HG03460 (cell line): ENCODE measurements around the gene GXYLT2.
"Not testable (repeated sequence)": the region's sequence is repeated elsewhere in the genome, so short reads cannot be mapped to it uniquely, and the experiment has no call there.

Experiments used
- ATAC-seq: cut with Tn5 transposase; IDR thresholded peaks from one replicate; pipeline ENCODE4 v1.9.1; 2021; ENCODE audit not compliant: unreplicated experiment

GXYLT2 gene

DNA sequence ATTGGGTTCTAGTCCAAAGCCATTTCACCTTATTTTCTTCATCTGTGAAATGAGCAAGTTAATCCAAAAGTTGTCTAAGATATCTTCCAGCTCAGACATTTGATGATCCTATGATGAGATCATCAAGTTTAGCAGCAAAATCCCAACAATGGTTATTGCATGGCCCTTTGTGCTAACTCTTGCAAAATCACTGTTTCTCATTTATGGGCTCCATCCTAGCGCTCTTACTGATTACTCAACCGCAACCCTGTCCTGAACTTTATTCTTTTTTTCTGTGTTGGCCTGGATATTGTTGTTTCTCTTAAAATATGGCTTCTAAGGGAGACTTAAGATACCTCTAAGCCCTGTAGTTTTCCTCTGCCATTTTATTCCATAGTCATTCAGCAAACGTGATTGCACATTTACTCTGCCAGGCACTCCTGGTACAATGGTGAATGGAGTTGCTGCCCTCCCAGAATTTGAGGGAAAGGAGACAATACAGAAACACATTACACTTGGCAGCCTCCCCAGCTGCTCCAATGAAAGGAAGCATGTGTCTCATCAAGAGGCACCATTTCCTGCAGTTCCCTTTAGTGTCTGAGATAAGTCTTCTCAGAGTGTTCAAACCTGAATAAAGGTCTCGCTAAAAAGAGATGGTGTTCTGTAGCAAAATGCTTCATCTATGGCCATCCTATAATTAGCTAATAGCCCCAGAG lies 4.4 kb downstream of the GXYLT2 start:
- ATAC-seq: no peak

DNA sequence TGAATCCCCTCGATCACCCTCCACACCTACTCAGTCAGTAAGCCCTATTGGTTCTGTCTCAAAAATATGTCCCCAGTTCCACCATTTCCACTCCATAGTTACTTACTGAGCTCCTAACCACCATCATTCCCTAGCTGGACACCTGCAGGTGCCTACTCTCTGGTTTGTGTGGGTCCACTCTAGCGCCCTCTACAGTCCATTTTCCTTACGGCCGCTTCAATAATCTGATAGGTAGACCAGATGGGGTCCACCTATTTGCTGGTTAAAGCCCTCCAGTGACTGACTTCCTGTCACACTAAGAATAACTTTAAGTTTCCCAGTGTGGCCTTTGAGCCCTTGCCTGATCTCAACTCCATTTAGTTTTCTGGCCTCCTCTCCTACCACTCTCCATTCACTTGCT lies 5.0 kb downstream of the GXYLT2 start:
- ATAC-seq: no peak

- ATAC-seq: no peak
Measured at GRCh38 chr3:72894976-72895552, 7.2 kb downstream of the GXYLT2 start.

DNA sequence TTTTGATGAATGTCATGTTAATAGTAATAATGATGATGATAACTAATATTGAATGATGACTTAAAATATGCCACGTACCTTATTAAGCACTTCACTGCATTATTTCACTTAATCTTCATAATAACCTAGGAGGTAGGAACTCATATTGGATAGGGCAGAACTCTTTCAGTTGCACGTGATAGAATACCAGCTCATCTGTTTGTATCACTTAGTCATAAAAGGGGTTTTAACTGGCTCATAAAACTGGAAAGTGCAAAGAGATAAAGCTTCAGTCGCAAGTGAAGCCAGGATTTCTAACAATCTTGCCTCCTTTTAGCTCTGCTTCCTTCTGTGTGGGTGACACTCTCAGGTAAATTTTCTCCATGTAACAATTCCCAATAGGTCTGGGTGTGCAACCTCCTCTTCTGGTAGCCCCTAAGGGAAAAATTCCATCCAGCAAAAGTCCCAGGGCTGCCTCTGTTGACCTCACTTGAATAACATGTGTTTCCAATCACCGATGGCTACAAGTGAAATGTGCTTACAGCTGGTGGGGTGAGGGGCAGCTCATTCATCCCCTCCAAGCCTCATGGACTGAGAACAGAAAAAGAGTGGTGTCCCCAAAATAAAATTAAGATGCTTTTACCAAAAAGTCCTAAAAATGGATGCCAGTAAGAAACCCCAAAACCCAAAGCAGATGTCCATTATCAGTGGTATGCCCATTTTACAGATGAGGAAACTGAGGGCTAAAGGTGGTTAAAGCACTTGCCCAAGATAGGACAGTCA lies 9.3 kb downstream of the GXYLT2 start:
- ATAC-seq: no peak

DNA sequence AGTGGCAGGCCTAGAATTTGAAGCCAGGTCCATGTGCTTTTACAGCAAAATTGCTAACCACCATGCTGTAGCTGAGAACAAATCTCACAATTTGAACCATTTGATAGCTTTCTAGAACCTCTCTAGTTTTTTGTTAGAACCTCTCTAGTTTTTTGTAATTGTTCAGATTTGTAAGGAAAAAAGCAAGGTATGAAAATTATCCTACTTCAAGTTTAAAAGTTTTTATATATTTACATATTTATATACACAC lies 9.8 kb downstream of the GXYLT2 start:
- ATAC-seq: no peak

GRCh38 chr3:72899349-72899765 lies 11.5 kb downstream of the GXYLT2 start:
- no peak for ATAC-seq

DNA sequence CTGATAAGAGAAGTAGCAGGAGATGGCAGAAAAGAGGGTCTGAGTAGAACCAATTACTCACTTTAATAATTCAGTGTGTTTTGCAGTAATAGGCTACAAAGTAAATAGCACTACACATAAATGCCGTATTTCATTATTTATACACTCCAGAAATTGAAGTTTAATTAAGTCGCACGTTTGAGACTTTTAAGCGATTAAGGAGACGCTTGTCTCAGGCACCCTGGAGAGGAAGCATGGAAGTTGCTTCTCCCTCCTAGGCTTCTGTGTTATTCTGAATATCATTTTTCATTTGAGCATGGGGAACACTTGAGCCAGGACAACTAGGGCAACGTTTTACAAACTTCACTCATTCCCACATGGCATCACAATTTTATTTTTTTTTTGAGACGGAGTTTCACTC lies 12.2 kb downstream of the GXYLT2 start:
- ATAC-seq: no peak

DNA sequence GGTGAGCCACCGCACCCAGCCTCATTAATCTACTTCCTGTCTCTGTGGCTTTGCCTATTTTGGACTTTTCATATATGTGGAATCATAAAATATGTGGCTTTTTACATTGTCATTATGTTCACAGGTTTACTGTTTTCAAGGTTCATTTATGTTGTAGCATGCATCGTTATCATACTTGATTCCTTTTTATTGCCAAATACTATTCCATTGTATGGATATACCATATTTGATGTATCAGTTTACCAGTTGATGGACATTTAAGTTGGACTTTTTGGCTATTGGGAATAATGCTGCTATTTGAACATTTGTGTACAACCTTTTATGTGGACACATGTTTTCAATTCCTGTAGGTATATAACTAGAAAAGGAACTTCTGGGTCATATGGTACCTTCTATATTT lies 14.0 kb downstream of the GXYLT2 start:
- no peak for ATAC-seq

DNA sequence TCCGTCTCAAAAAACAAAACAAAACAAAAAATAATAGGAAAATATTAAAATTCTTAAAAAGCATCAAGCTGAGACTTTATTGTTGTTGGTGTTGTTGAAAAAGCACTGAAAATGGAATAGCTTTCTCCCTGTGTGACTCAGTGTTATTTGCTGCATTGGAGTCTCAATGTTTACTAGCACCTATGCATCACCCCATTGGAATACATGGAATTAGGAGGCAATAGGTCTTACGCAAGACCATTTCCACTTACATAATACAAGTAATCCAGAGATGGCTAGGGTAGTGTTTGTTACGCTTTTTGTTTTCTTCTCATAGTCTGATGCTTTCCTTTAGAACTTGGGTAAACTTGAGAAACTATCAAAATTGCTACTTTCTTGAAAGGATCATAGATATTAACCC lies 15.2 kb downstream of the GXYLT2 start:
- ATAC-seq: no peak

DNA sequence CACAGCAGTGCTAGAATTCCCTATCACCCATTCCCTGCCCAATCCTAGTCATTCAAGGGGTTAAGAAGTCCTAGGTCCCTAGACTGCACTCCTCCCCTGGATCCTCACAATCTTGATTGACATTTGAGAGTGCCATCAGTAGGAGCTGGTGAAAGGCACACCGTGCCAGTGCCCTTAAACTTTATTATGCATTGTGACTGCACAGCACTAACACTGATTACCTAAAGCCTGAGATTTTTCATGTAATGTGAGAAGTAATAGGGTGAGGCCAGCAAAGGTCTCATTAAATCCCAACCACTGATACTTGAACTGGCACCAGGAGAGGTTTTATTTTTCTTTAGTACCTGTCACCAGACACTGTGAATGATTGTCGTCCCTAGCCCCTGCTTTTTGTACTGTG lies 16.3 kb downstream of the GXYLT2 start:
- ATAC-seq: no peak

- ATAC-seq: no peak
Measured at GRCh38 chr3:72906154-72906553, 18.3 kb downstream of the GXYLT2 start.

GRCh38 chr3:72907131-72907711 lies 19.4 kb downstream of the GXYLT2 start:
- no peak for ATAC-seq

DNA sequence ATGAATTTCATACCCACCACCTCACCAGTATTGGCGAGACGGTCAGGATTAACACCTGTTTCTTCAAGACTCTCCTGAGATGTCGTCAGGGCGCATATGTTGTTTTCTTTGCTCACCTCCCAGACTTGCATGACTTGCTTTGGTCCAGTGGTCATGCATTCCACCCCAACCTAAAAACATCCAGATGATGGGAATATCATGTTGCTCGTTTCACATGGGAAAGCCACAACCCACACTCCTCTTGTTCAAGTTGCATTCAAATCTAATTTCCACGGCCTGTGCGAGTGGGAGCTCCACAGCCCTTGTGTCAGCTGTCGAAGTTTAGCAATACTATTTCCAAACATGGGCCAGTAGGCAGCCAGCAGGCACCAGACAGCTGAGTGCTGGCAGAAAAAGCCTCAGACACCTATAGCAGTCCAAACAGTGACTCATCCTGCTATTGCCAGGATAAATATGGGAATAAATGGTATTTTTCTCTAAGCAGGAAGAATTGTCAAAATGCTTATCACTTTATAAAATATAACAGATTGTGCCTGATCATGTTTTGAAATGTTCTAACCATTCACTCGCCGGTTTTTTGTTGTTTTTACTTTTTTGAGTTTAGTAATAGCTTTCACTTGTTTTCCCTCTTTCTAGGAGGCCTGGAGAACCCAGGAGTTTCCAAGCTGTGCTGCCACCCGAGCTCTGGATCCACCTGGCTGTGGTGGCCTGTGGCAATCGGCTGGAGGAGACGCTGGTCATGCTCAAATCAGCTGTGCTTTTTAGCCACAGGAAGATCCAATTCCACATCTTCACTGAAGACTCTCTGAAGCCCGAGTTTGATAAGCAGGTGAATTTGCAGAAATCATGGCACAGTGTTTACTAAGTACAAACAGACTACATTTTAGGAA lies 20.1 kb downstream of the GXYLT2 start:
- ATAC-seq: no peak

DNA sequence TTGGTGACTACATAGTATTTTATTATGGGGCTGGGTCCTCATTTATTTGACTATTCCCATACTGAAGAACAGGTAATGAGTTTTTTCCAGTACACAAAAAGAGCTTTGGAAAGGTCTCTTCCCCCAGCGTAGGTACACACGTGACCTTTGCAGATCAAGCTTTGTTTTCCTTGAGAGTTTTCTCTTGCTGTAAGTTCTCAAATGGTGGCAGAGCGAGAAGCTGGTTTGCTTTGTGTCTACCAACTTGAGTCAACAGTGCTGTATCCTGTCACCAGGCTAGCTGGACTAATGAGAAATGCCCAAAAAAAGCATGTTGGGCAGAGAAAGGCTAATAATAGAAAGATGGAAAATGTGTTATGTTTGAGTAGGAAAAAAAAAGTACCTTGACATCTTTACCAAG lies 21.7 kb downstream of the GXYLT2 start:
- no peak for ATAC-seq

- ATAC-seq: no peak
Measured at GRCh38 chr3:72912532-72912931, 24.7 kb downstream of the GXYLT2 start.

GRCh38 chr3:72914383-72914782 lies 26.5 kb downstream of the GXYLT2 start:
- ATAC-seq: no peak

DNA sequence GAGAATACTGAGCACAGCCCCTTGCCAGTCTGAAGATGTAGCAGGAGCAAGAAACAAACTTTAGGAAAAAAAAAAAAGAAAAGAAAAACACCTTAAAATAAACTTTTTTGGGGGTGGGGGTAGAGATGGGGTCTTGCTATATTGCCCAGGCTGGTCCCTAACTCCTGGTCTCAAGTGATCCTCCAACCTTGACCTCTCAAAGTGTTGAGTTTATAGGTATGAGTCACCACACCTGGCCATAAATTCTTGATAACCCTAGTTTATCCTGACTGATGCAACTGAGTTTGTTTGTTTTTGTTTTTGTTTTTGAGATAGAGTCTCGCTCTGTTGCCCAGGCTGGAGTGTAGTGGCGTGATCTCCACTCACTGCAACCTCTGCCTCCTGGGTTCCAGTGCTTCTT lies 28.4 kb downstream of the GXYLT2 start:
- no peak for ATAC-seq

- no peak for ATAC-seq
Measured at GRCh38 chr3:72919520-72919919, 31.7 kb downstream of the GXYLT2 start.

GRCh38 chr3:72924055-72924454 lies 36.2 kb downstream of the GXYLT2 start:
- ATAC-seq: no peak

DNA sequence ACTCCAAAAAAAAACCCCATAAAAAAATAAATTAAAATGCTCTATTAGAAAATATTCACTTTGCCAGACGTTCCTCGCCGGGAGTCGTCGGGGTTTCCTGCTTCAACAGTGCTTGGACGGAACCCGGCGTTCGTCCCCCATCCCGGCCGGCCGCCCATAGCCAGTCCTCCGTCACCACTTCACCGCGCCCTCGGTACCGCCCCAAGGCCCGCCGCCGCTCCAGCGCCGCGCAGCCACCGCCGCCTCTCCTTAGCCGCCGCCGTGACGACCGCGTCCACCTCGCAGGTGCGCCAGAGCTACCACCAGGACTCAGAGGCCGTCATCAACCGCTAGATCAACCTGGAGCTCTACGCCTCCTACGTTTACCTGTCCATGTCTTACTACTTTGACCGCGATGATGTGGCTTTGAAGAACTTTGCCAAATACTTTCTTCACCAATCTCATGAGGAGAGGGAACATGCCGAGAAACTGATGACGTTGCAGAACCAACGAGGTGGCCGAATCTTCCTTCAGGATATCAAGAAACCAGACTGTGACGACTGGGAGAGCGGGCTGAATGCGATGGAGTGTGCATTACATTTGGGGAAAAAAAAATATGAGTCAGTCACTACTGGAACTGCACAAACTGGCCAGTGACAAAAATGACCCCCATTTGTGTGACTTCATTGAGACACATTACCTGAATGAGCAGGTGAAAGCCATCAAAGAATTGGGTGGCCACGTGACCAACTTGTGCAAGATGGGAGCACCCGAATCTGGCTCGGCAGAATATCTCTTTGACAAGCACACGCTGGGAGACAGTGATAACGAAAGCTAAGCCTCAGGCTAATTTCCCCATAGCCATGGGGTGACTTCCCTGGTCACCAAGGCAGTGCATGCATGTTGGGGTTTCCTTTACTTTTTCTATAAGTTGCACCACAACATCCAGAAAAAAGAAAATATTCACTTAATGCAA lies 41.2 kb downstream of the GXYLT2 start:
- not testable (repeated sequence) for ATAC-seq
